Activated CD4-positive, alpha-beta T cell treated with anti-CD3 and anti-CD28 coated beads, Interleukin-2, Interleukin-4, amounts not matched to agents 100 ng/mL and 50 ng/mL, durations not matched to agents 16 hours and 8 hours (primary cell): ENCODE measurements around the gene PRAMEF1.
"Not testable (repeated sequence)": the region's sequence is repeated elsewhere in the genome, so short reads cannot be mapped to it uniquely, and the experiment has no call there.

Experiments used
- DNase-seq: peaks from one replicate; pipeline ENCODE4 v3.0.0-alpha.2; 2020; ENCODE audit warnings: low spot score

PRAMEF1 gene

DNA sequence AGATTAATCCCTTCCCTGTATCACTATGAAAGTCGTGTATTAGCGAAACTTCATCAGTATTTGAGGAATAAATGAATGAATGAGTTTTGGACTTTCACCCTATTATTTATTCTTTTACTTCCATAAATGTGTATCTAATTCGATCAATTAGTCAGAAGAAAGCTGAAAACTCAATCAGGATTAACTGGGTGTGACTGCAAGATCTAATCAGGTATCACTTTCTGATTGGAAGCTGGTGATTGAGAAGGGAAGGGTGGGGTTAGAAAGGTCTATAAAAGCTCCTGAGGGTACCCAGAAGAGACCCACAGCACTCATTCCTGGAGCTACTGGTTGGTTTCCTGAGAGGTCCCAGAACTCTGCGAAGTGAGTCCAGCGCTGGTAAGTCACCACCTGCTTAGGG lies at the start of gene PRAMEF1:
Gene PRAMEF1, plus strand, starts transcription at position 301 of the 400 bp plus-strand sequence. CDS start 1,831 bp downstream, outside the sequence.
- DNase-seq: not testable (repeated sequence)

DNA sequence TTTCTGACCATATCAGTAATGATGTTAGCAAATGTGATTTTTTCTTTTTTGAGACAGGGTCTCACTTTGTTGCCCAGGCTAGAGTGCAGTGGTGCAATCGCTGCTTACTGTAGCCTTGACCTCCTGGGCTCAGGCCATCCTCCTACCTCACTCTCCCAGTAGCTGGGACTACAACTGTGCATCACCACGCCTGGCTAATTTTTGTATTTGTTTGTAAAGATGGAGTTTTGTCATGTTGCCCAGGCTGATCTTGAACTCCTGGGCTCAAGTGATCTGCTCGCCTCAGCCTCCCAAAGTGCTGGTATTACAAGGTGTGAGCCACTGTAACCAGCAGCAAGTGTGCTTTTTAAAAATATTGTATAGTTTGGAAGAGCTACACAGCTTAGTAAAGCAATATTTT lies 49.3 kb upstream of the PRAMEF1 start:
- no peak for DNase-seq

DNA sequence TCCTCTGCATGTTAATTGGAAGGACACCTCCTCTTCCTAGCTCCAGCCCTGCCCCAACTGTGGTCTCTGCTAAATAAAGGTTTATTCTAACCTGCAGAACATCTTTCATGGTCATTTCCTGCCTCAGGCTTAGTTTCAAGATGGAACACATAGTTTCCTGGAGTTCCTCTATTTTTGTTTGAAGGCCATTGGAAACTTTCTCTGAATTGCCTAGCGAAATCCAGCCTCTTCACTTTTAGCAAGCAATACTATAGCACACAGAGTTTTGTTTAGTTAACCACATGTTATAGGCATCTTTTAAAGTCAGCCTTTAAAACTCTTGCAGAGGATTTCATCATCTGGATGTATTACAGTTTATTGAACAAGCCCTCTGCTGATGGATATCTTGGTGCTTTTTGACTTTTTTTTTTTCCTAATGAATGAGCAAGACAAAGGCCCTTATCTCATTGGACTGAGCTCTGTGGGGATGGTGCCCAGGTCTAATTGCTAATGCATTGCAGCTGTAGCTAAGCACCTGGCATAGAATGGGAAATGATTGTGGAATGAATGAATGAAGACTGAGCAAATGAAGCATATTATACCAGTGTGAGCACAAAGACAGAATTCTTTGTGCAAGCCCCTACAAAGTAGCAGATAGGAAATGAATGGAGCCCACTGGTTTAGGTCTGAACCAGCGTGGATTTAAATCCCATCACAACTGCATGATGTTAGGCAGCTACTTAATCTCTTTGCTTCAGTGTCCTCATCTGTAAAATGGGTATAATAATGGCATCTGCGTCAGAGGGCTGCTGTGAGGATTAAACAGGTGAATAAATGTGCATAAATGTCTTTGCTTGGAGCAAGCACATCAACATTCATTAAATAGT lies 45.8 kb upstream of the PRAMEF1 start:
- no peak for DNase-seq

- DNase-seq: peak; percentile 43
Observed at GRCh38 chr1:12745992-12746323, 45.2 kb upstream of the PRAMEF1 start, which contains the start of gene CFAP107. CFAP107 (plus strand) TSS chr1:12746200; CDS start chr1:12746431, 231 bp downstream.

DNA sequence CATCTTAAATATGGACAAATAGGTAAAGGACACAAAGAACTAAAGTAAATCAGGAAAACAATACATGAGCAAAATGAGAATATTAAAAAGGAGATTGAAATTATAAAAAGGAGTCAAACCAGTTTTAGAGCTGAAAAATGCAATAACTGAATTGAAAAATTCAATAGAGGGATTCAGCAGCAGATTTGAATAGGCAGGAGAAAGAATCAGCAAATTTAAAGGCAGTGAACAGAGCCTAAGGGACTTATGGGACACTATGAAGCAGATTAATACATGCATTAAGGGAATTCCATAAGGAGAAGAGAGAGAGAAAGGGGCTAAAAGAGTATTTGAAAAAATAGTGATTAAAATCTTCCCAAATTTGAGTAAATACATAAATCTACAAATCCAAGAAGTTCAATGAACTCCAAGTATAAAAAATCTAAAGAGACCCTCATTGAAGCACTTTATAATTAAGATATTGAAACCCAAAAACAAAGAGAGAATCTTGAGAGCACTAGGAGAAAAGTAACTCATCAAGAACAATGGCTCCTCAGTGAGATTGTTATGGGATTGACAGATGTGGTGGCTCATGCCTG lies 42.3 kb upstream of the PRAMEF1 start:
- DNase-seq: no peak

DNA sequence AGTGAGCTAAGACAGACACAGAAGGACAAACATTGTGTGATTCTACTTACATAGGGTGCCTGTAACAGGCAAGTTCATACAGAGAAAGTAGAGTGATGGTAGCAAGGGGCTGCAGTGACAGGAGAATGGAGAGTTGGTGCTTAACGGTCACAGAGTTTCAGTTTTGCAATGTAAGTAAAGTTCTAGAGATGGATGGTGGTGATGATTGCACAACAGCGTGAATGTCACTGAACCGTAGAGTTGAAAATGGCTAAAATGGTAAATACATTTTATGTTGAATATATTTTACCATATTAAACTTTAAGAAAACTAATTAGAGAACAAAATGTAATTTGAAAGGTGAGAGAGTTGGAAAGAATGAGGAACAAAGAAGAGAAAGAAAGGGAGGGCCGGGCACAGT lies 36.5 kb upstream of the PRAMEF1 start:
- no peak for DNase-seq

DNA sequence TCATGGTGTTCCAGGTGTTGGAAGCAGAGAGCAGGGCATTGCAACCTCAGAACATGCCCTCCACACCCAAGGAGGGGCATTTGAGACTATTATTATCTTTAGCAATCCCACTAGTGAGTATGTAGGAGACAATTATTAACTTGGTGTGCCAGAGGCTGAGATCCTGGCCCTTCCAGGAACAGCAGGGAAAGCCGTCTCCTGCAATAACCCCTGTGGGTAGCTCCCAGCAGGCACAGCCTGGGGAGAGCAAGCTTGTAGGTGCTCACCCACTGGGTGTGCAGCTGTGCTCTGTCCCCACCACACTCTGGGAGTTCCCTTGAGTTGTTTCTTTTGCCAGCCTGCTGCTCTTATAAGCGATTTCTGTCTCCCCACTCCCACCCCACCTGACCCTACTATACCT lies 34.9 kb upstream of the PRAMEF1 start:
- DNase-seq: no peak

- DNase-seq: no peak
Observed at GRCh38 chr1:12756768-12757413, 34.3 kb upstream of the PRAMEF1 start.

DNA sequence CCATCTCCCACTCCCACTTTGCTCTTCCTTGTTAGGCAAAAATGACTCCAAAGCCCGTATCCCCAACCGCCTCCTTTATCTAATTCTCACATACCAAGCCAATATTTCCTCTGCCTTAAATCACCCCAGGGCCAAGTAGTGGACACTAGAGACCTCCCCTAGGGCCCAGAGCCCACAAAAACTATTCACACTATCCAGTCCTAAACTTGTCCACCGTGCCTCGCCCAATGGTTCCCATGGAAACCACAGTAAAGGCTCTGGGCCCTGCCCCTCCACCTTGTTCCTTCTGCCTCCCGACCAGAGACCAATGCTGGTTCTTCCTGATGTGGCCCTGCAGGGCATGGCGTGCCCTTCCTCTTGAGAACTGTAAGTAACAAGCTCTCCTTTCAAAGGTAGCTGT lies 33.4 kb upstream of the PRAMEF1 start:
- no peak for DNase-seq

- DNase-seq: no peak
Observed at GRCh38 chr1:12760256-12760795, 30.9 kb upstream of the PRAMEF1 start.

- no peak for DNase-seq
Observed at GRCh38 chr1:12761781-12762180, 29.4 kb upstream of the PRAMEF1 start.

DNA sequence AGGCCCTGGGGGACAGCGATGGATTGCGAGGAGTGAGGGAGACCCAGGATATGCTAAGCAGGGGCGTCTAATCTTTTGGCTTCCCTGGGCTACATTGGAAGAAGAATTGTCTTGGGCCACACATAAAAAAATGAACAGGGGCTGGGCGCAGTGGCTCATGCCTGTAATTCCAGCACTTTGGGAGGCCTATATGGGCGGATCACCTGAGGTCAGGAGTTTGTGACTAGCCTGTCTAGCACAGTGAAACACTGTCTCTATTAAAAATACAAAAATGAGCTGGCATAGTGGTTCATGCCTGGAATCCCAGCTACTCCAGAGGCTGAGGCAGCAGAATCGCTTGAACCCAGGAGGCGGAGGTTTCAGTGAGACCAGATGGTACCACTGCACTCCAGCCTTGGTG lies 28.4 kb upstream of the PRAMEF1 start:
- DNase-seq: no peak

- DNase-seq: no peak
Observed at GRCh38 chr1:12763479-12763878, 27.7 kb upstream of the PRAMEF1 start.

GRCh38 chr1:12764016-12764415 lies 27.2 kb upstream of the PRAMEF1 start:
- no peak for DNase-seq

GRCh38 chr1:12769031-12769430 lies 22.2 kb upstream of the PRAMEF1 start:
- no peak for DNase-seq

- no peak for DNase-seq
Observed at GRCh38 chr1:12769976-12770505, 21.2 kb upstream of the PRAMEF1 start.

DNA sequence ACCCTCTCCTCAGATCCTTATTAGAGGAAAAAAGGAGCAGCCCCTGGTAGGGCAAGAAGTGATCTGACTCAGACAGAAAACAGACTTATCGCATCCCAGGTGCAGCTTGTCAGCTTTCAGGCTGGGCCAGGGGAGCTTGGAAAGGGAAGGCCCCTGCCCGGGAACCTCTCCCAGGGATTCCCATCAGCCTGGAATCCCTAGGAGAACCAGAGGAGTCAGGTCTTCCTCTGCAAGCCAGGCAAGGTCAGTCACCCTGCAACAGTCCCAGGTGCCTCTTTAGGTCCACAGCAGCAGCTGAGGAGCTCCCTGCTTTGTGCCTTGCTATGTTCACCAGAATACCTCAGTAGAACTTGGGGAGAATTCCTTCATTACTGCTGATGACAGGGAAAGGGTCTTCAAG lies 20.6 kb upstream of the PRAMEF1 start:
- no peak for DNase-seq

DNA sequence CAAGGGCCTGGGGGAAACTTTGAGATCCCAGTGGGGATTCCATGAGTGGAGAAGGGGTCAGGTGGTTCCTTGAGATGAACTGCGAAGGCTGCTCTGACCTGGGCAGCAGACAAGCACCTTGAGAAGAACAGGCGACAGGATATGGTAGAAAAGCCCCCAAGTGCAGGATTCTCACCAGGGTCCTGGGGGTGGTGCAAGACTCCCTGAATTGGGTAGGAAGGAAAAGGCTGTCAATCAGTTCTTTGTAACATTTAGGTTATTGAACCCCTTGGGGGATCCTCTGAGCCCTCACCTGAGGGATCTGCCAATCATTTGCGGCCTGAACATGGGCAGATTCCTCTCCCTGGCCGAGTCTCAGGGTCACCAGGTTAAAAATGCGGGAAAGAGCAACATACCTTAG lies 20.0 kb upstream of the PRAMEF1 start:
- DNase-seq: no peak

DNA sequence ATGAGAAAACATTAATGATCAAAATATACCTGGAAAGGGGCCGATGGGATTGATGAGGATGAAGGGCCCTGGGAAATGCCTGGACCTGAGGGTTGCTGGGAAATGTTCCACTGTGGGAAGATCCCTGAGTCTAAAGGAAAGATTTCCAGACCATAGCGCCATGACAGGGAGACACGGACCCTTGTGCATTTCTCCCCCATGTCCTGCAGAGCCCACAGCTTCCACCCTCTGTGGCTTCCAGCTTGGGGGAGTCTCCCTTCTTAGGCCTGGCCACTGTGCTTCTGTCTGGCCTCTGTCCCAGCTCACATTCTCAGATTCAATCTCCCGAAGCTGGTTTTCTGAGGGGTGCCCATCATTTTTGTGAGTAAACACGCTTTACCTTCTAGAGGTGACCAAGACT lies 18.7 kb upstream of the PRAMEF1 start:
- no peak for DNase-seq

- DNase-seq: no peak
Observed at GRCh38 chr1:12773438-12773837, 17.8 kb upstream of the PRAMEF1 start, which contains the start of gene PRAMEF12. PRAMEF12 (plus strand) TSS chr1:12773738; CDS start chr1:12774868, 1,130 bp downstream.

DNA sequence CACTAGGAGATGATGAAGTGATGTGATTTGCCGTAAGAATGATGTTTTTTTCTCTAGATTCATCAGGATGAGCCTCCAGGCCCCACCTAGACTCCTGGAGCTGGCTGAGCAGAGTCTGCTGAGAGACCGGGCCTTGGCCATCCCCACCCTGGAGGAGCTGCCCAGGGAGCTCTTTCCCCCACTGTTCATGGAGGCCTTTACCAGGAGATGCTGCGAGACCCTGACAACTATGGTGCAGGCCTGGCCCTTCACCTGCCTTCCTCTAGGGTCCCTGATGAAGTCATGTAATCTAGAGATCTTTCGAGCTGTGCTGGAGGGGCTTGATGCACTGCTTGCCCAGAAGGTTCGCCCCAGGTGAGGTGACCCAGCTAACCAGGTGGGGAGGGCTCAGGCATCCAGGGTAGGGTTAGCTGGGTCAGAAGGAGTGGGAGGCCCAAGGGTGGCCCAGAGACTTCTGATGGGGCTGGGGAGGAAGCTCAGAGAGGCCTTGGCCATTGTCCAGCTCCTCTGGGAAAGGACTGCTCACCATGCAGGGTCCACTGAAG lies 16.3 kb upstream of the PRAMEF1 start:
- DNase-seq: no peak

GRCh38 chr1:12775443-12775842 lies 15.8 kb upstream of the PRAMEF1 start:
- no peak for DNase-seq
